Activated T-cell treated with anti-CD3 and anti-CD28 coated beads, Interleukin-2, amount 50 U/mL, for 4 hours (primary cell): ENCODE data around the gene DLGAP3. TPM values are rescaled to one million over a fixed set of nuclear protein-coding genes. Genes with fewer than 3 reads are reported as not detected.

Source experiments
- ATAC-seq, 2 donors: fragments of 200-7000 bp; cut with Tn5 transposase; one replicate each; pipeline ENCODE4 v1.10.0; 2021
- DNase-seq: peaks from one replicate; pipeline ENCODE4 v3.0.0-alpha.2; 2020
- H3K27me3 Mint-ChIP-seq: one replicate; pipeline ENCODE4 v1.8.0; 2021; ENCODE audit warnings: low read depth, mixed read lengths
- H3K36me3 Mint-ChIP-seq: one replicate; pipeline ENCODE4 v1.8.0; 2022; ENCODE audit warnings: mixed read lengths; ENCODE audit not compliant: insufficient read depth
- H3K4me1 Mint-ChIP-seq: one replicate; pipeline ENCODE4 v1.8.0; 2021; ENCODE audit warnings: low read depth, mixed read lengths
- H3K4me3 Mint-ChIP-seq: one replicate; pipeline ENCODE4 v1.8.0; 2021; ENCODE audit warnings: mild to moderate bottlenecking, moderate library complexity, mixed read lengths
- H3K9me3 Mint-ChIP-seq: one replicate; pipeline ENCODE4 v1.8.0; 2021; ENCODE audit warnings: mixed read lengths
- total RNA-seq, 3 donors: library from RNA; stranded (reverse); gene quantifications; one replicate each; pipeline ENCODE4 v1.2.1, GENCODE V29; 2021

The DLGAP3 gene
- total RNA-seq, 3 donors from 2014 or later, result 0.98 to 1.5 (median 1.0) TPM

- no peaks in the 10 kb centered on the region for H3K9me3 Mint-ChIP-seq
- peaks cover 51% of the 10 kb centered on the region for H3K4me1 Mint-ChIP-seq
- H3K36me3 Mint-ChIP-seq, result peaks cover 3% of the 10 kb centered on the region
- DNase-seq (peak; percentile 43), ATAC-seq (peak; percentile 56 to 59)
- peak overlapping the region; percentile 97 for H3K4me3 Mint-ChIP-seq
- H3K27me3 Mint-ChIP-seq, result no peaks in the 10 kb centered on the region
These were observed 70.5 kb downstream of the DLGAP3 start for GRCh38 chr1:34858901-34859445.

- Mint-ChIP-seq H3K9me3 (no peaks in the 10 kb centered on the region), H3K4me3 (no peak overlapping the region), H3K27me3 (no peaks in the 10 kb centered on the region), H3K36me3 (peaks cover 12% of the 10 kb centered on the region), H3K4me1 (peaks cover 43% of the 10 kb centered on the region)
- no peak for DNase-seq
- ATAC-seq, result no peak
These were observed 72.8 kb downstream of the DLGAP3 start for GRCh38 chr1:34856697-34857096.

GRCh38 chr1:34852677-34853217 lies 76.7 kb downstream of the DLGAP3 start:
- H3K4me1 Mint-ChIP-seq, result peaks cover 20% of the 10 kb centered on the region
- peaks cover 29% of the 10 kb centered on the region for H3K36me3 Mint-ChIP-seq
- no peaks in the 10 kb centered on the region for H3K27me3 Mint-ChIP-seq
- H3K9me3 Mint-ChIP-seq, result no peaks in the 10 kb centered on the region
- DNase-seq (peak; percentile 83), ATAC-seq (peak; percentile 100)
- no peak overlapping the region for H3K4me3 Mint-ChIP-seq

GRCh38 chr1:34851431-34852105 lies 77.9 kb downstream of the DLGAP3 start:
- Mint-ChIP-seq H3K36me3 (peaks cover 29% of the 10 kb centered on the region), H3K9me3 (no peaks in the 10 kb centered on the region), H3K4me1 (peaks cover 10% of the 10 kb centered on the region), H3K4me3 (no peak overlapping the region), H3K27me3 (no peaks in the 10 kb centered on the region)
- ATAC-seq (no peak), DNase-seq (no peak)

GRCh38 chr1:34850382-34850781 lies 79.1 kb downstream of the DLGAP3 start:
- Mint-ChIP-seq H3K36me3 (peaks cover 26% of the 10 kb centered on the region), H3K4me1 (peaks cover 7% of the 10 kb centered on the region), H3K4me3 (no peak overlapping the region), H3K27me3 (no peaks in the 10 kb centered on the region), H3K9me3 (no peaks in the 10 kb centered on the region)
- DNase-seq (no peak), ATAC-seq (no peak)

DNA sequence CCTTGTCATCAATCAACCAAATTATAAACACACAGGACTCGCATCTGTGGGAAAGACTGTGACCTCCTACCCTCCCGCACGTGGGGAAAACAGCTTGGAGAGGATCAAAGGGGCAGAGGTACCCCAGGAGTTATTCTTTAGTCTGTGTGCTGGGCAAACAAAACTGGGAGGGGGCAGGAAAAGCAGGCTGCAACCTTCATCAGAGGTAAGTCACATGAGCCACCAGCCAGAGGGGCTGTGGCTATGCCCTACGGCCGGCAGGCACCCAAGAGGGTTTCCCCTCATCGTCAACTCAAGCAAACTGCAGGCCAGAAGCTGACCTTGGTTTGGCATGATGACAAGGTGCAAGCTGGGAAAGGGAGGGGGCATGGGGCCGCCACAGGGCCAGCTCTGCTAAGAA lies 82.4 kb downstream of the DLGAP3 start:
- Mint-ChIP-seq H3K4me1 (peaks cover 11% of the 10 kb centered on the region), H3K9me3 (no peaks in the 10 kb centered on the region), H3K36me3 (peaks cover 17% of the 10 kb centered on the region), H3K27me3 (no peaks in the 10 kb centered on the region), H3K4me3 (no peak overlapping the region)
- ATAC-seq (no peak), DNase-seq (no peak)

GRCh38 chr1:34846265-34846664 lies 83.2 kb downstream of the DLGAP3 start:
- H3K4me1 Mint-ChIP-seq, result peaks cover 11% of the 10 kb centered on the region
- no peaks in the 10 kb centered on the region for H3K27me3 Mint-ChIP-seq
- no peak for ATAC-seq
- no peak for DNase-seq
- H3K9me3 Mint-ChIP-seq, result no peaks in the 10 kb centered on the region
- peaks cover 17% of the 10 kb centered on the region for H3K36me3 Mint-ChIP-seq
- no peak overlapping the region for H3K4me3 Mint-ChIP-seq

- Mint-ChIP-seq H3K27me3 (no peaks in the 10 kb centered on the region), H3K4me1 (peaks cover 11% of the 10 kb centered on the region)
These were observed 84.1 kb downstream of the DLGAP3 start for GRCh38 chr1:34845131-34845901.

DNA sequence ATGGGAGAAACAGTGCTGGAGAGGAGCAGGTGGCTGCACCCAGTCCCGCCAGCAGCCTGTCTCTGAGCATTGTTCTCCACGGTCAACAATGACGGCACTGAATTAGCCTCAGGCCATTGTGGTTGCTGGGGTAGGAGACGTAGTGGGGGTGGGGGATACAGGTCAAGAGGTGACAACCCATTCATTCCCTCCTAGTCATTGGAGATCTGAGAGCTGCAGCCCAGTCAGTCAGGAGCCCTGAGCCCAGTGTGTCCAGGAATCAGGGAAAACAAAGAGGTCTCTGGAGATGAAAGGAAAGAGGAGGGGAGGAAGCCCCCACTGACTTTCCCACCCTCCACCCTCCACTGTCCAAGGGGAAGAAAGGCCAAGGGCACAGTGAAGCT lies 85.2 kb downstream of the DLGAP3 start:
- H3K4me3 Mint-ChIP-seq, result no peak overlapping the region
- H3K27me3 Mint-ChIP-seq, result no peaks in the 10 kb centered on the region
- H3K9me3 Mint-ChIP-seq, result no peaks in the 10 kb centered on the region

More at GRCh38 chr1:34845131-34845901, 84.1 kb downstream of the DLGAP3 start:
- DNase-seq (no peak), ATAC-seq (no peak)
- Mint-ChIP-seq H3K9me3 (no peaks in the 10 kb centered on the region), H3K36me3 (peaks cover 12% of the 10 kb centered on the region), H3K4me3 (no peak overlapping the region)

DNA sequence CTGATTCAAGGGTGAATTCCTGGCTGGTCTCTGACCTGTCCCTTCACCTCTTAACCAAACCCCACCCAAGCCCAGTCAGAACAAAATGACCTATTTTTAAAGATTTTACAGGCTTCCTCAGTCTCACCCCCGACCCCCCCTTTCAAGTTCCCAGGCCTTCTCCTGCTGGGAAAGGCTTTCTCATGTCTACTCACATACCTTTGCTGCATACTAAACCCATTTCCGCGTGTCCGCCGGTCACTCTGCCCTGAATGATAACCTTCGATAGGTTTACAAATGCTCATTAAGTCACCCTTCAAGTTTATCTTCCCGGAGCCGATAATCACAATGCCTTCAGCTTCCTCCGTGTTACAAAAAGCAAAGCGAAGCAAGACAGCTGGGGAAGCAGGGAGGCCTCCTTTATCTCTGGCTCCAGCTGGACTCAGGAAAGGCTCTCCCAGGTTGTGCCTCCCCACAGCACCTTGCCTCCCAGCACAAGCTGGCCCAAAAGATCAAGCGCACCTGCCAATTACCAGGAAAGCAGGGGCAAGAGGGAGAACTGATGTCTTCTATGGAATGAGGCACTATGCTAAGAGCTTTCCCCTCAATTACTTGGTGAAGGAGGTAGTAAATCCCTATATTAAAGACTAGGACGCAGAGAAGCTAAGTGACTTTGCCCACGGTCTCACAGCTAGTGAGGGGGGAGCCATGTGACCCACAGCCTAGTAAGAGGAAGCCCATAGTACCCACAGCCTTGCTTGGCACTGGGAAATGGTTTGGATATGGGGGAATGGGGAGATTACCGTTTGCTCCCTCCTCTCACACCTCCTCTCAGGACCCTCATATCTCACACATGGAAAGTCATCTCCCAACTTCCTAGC lies 85.8 kb downstream of the DLGAP3 start:
- no peak overlapping the region for H3K4me3 Mint-ChIP-seq
- no peaks in the 10 kb centered on the region for H3K9me3 Mint-ChIP-seq
- DNase-seq (no peak), ATAC-seq (no peak)
- no peaks in the 10 kb centered on the region for H3K27me3 Mint-ChIP-seq
- H3K36me3 Mint-ChIP-seq, result peaks cover 3% of the 10 kb centered on the region
- H3K4me1 Mint-ChIP-seq, result peaks cover 11% of the 10 kb centered on the region

More for the DNA sequence above, 85.2 kb downstream of the DLGAP3 start:
- Mint-ChIP-seq H3K4me1 (peaks cover 11% of the 10 kb centered on the region), H3K36me3 (peaks cover 9% of the 10 kb centered on the region)
- DNase-seq, result no peak
- no peak for ATAC-seq

DNA sequence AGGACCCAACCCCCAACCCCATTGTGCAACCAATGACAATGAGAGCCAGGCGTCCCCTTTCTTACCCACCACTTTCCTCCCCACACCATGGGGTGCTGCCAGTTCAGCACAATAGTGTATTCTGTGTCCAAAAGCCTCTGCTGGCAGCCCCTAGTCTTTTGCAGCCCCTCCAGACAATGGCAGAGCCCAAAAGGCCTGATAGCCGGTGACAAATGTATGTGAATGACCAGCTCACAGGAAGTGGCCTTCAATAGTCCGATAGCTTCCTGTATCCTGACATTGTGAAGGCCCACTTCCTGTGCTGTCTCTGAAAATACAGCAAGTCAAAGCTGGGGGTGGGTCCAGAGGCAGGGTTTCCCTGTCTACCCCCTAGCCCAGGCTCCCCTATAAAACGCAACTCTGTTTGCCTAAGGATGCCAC lies 86.5 kb downstream of the DLGAP3 start:
- H3K36me3 Mint-ChIP-seq, result no peaks in the 10 kb centered on the region
- no peaks in the 10 kb centered on the region for H3K9me3 Mint-ChIP-seq
- H3K4me1 Mint-ChIP-seq, result peaks cover 11% of the 10 kb centered on the region
- DNase-seq, result no peak
- H3K27me3 Mint-ChIP-seq, result no peaks in the 10 kb centered on the region
- no peak for ATAC-seq
- no peak overlapping the region for H3K4me3 Mint-ChIP-seq

DNA sequence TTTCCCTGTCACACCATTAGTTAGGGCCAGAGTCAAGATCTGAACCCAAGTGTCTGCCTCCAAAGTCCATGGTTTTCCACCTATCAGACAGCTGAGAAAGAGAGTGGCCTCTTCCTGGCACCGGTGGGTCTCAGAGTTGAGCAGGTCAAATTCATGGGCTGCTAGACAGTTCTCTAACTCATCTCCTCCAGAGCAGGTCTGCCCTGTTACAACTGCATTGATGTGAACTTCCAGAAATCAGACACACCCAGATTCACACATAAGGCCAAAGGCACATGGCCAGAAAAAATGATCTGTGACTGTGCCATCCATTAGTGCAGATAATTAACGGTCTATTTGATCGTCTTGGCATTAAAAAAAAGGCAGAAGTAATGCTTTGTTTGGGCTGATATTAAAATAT lies 87.4 kb downstream of the DLGAP3 start:
- Mint-ChIP-seq H3K4me1 (peaks cover 11% of the 10 kb centered on the region), H3K27me3 (no peaks in the 10 kb centered on the region), H3K9me3 (no peaks in the 10 kb centered on the region), H3K4me3 (no peak overlapping the region), H3K36me3 (no peaks in the 10 kb centered on the region)
- DNase-seq (no peak), ATAC-seq (no peak)

DNA sequence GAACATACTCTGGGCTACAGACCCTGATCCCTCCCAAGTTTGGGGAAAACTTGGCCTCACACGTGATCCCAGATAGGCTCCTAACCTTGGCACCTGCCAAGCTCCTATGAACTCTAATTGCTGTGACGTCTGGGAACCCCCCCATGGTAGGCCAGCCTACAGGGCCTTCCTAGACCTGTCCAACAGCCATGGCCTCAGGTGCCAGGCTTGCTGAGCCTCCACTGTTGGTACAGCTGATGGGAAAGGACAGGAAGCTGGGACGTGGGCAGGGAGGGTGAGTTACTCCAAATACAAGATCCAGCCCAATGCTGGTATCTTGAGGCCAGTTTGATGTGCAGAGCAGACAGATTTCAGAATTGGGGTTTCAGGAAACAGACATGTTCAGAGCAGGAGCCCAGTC lies 89.0 kb downstream of the DLGAP3 start:
- ATAC-seq (no peak), DNase-seq (no peak)
- Mint-ChIP-seq H3K36me3 (no peaks in the 10 kb centered on the region), H3K4me3 (no peak overlapping the region), H3K27me3 (no peaks in the 10 kb centered on the region), H3K9me3 (no peaks in the 10 kb centered on the region), H3K4me1 (peaks cover 11% of the 10 kb centered on the region)
